Activated CD8-positive, alpha-beta memory T cell treated with anti-CD3 and anti-CD28 coated beads for 1 hour (primary cell): Measurements from ENCODE around the gene ANKMY2.
"Not testable (repeated sequence)": the region's sequence is repeated elsewhere in the genome, so short reads cannot be mapped to it uniquely, and the experiment has no call there.

Experiments used
- DNase-seq, 2 donors: peaks; one replicate each; pipeline ENCODE4 v3.0.0-alpha.2; 2020; ENCODE audit warnings: low read depth in 1 of 2; ENCODE audit errors: extremely low read depth in 1 of 2

Gene ANKMY2

DNA sequence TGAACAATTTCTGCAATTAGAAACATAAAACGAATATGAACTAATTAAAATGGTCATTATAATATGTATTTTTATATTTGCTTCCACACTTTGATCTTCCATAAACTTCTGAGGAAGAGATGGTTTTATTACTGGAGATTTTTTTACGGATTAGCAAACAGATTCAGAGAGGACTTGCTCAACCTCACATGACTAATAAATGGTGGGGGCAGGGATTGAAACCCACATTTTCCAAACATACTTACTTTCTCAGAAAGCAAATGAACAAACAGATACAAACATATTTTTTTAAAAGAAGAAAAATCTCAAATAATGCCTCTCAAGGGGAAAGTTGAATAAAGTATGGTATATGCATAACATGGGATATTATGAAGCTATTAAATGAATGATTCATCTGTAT is 18.3 kb downstream of the ANKMY2 start:
- no peak for DNase-seq

DNA sequence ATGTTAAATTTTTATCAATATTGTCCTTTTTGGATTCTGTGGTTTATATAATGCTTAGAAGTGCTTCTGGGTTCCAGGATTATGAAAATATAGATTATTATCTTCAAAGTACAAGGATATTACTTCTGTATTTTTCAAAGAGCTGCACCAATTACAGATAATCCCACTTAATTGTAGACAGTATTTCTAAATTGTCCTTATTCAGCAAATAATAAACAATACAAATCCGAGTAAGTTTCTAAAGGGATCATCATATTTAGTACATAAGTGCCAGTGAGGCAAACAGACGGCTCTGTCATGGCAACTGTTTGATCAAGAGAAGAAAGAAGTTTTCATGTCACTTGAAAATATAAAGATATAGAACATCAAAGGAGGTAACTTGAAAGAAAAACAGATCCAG is 19.2 kb downstream of the ANKMY2 start:
- no peak for DNase-seq

DNA sequence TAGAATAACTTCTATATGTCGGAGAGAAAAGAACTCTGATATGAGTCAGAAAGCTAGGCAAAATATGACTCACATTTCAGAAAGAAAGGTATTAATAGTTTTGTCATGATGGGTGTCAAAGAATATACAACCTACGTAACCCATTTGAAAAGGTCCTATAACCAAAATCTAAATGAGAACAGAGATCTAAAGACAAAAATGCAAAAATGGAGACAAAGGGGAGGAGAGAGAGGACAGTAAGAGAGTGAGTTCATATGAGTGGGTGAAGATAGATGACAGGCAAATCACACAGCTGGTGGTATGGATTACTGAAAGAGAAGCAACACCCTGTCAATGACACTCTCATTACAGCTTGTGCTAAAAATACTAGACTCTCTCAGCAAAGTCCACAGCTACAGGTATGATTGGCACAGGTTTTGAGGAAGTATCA is 25.6 kb downstream of the ANKMY2 start:
- no peak for DNase-seq

DNA sequence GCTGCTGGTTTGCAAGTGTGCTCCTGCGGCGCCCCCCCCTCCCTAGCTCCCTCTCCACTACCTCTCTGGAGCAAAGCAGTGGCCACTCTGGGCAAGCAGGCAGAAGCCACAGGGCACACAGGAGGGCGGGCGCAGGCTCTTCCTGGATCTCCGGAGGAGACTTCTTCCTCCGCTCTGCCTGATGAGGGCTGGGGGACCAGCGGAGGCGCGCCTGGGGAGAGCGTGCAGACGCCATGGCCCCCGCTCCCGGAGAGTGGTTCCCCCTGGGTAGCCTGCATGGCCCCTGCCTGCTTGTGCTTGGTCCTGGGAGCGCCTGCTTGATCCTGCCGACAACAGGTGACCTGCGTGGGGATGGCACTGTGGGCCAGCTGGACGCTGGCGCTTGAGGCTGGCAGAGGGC is 29.0 kb downstream of the ANKMY2 start:
- no peak for DNase-seq

DNA sequence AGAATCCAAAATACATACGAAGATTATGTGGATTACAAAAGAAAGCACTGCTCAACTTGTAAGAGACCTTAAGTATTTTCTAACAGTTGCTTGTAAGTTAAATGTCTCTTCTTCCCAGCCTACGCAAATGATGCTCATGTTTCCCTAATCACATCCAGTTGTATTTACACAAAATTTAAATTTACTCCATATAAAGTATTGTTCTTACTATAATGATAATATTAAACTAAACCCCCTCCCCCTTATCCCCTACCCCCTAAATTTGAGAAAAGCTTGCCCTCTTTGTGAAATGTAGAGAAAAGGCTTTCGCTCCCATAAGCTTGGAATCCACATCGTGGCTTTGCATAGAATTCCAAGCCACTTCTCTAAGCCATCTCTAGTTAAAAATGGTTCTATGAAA is 29.4 kb downstream of the ANKMY2 start:
- DNase-seq: no peak

DNA sequence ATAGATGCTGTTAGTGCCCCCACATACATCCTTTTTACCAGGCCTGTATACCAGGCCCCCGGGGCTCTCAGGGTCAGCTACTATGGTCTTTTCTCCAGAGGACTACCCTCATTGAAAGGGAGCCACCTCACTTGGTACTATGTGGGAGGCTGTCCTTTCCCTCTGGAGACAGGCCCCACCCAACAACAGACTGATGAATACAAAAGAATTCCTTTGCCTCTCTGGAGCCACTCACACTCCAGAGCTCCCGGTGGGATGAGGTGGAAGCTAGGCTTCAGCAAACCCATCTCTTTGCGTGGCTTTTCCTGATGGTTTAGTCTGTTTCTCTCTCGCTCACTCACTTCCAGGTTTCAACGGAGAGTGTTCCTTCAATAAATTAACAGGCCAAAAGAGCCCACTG is 30.3 kb downstream of the ANKMY2 start:
- no peak for DNase-seq

DNA sequence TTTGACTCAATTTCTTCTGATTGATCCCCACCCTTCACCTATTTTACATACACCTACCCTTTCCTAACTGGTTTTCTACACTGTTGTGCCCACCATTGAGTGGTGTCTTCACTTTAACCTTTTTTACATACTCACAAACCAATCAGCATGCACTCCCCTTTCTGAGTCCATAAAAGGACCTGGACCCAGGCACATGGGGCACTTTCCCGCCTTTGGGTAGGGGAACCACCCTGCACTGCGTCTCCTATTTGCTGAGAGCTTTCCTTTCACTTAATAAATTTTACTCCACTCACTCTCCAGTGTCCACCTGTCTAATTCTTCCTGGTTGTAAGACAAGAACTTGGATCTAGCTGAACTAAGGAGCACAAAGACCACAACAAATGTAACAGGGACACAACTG is 33.8 kb downstream of the ANKMY2 start:
- DNase-seq: no peak

DNA sequence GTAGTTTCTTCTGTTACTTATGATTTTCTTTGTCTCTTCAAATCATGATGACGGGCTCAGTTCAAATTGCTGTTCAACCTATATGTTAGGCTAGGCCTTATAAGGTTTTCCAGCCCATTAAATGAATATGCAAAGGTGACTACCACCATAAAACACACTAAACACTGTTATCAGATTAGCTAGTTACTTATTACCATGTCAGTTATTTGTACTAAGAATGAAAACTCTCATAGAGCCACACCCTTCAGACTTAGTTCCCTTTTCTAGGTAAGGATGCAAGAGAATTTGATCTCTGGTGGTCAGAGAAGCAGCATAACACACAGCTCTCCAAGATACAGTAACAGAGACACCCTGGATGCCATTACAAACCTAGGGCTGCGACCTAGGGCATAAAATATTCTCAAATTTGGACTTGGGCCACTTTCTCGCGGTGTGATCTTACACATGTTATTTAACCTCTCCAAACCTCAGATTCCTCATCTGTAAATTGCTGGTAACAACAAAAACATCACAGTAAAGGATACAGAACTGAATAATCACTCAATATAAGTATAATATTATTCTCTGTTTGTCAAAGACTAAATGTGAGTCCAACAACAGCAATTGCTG is 35.6 kb downstream of the ANKMY2 start:
- DNase-seq: no peak

DNA sequence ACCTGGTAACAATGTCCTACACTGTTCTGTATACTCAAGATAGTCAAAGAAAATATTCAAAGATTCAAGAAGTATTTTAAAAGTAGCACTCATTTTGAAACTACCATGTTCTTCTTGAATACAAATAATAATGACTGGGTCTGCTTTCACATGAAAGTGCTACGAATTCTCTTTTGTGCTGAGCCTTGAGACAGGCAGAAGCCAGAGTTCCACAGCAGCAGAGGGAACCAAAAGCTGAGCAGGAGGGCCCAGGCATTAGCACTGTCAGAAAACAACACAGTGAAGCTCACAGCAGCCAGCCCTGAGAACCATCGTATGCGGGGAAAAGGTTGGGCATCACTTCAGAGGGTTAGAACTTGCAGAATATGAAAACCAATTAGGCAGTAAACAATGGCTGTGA is 38.9 kb downstream of the ANKMY2 start:
- no peak for DNase-seq

DNA sequence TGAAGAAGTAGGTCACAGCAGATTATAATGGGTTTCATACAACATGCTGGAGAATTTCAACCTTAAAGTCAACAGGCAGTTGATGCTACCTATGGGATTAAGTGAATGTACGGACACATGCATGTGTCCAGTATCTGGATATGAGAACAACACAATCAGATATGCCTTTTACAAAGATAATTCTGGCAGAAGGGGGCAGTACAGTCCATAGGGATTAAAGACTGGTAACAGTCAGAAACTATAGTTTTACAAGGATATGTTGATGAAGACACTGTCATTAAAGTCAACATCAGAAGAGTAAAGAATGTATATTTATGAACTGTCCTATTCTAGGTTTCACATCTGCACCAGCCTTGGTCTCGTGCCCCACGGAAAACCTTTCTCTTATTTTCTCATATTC is 41.5 kb downstream of the ANKMY2 start:
- DNase-seq: no peak

DNA sequence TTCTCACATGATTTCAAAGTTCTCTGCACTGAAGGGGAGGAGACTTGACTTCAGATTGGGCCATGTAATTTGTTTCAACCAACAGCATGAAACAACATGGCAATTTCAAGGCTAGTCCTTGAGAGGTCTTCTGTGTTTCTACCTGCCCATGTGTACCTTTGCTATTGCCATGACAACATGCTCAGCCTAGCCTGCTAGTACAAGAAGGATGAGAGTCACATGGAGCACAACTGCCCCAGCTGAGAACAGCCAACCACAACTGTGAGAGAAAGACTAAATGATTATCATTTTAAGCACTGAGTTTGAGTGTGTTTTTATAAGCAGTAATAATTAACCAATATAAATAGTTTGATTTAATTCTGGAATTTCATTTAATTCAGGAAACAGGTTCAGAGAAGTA is 41.9 kb downstream of the ANKMY2 start:
- no peak for DNase-seq

DNA sequence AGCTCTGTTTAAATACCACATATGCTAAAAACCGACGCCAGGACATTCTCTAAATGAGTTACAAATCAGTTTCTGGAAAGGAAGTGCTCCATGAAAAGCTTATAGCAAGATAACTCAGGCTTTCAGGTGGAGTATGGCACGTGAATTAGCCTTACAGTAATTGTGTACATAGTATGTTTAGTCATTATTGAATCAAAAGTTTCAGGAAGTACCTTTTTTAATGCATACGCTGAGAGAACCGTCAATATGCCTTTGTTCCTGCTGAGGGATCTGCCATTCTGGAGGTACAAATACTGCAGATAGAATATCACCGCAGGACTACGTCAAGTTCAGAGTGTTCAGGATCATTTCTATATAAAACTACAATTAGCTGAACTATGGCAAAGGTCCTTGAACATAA is 45.7 kb downstream of the ANKMY2 start:
- no peak for DNase-seq

DNA sequence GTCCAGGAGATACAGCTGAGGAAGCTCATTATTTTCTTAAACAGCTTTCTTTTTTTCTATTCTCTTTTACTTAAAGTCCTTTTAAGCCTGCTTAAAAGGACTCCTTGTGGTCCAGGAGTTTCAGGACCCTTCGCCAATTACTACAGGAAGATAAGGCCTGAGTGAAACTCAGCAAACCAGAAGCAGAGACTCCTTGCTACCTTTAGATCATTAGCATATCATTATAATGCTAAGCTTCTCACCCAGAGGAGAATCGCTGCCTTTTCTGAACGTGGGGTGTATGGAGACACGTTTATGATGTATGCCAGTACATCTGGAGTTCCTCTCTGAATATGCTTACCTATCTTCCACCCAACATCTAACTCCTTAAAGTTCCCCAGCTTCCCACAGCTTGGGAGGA is 47.5 kb downstream of the ANKMY2 start:
- DNase-seq: no peak

DNA sequence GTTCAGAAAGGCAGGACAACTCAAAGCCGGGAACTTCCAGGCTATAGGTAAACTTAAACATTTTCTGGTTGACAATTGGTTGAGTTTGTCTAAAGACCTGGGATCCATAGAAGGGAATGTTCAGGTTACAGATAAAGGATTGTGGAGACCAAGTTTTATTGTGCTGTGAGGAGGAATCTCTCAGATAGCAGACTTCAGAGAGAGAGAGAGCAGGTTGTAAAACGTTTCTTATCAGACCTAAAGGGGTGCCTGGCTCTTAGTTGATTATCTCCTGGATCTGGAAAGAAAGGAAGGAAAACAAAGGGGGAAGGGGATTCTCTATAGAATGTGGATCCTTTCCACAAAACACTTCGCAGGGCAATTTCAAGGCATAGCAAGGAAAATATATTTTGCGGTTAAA is 50.0 kb downstream of the ANKMY2 start:
- not testable (repeated sequence) for DNase-seq

DNA sequence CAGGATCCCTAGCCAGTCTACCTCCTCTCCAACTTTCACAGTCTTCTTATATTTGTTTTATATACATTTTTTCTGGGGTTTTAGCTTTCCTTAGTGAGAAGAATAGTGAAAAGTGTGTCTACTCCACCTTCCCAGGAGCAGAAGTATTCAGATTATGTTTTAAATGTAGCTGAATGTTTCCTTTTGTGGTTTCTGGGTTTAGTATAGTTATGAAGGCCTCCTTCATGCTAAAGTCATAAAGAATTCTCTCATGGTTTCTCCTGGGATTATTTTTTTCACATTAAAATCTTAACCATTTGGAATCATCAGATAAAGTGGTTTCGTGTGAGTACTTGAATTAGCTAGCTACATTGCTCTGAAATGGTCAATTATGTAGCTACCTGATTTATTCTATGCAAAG is 50.9 kb downstream of the ANKMY2 start:
- DNase-seq: no peak

DNA sequence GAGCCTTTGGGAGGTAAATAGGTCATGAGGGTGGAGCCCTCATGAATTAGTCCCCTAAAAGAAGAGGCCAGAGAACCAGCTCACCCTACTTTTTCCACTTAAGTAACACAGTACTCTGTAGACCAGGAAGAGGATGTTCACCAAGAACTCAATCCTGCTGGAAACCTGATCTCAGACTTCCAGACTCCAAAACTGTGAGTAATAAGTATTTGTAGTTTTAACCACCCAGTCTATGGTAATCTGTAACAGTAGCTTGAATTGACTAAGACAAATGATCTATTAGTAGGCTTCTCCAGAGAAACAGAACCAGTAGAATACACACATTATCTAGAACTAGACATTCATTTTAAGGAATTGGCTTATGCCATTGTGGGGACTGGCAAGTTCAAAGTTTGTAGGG is 51.5 kb downstream of the ANKMY2 start:
- DNase-seq: no peak

DNA sequence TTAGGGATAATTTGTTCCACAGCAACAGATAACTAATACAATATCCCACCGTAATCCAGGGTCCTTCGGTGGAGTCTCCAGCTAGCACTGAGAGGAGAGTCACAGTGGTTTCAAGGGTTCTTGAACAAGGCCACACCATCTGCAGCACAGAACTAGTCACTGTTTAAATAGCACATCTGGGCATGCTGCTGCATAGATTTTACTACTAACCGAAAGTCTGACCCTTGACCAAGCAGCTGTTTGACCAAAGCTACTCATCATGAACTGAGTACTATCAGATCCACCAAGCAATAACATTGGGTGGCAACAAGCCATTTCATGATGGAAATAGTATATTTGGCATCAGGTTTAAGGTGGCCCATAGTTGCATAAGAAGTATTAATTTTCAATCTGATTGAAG is 53.2 kb downstream of the ANKMY2 start:
- no peak for DNase-seq

DNA sequence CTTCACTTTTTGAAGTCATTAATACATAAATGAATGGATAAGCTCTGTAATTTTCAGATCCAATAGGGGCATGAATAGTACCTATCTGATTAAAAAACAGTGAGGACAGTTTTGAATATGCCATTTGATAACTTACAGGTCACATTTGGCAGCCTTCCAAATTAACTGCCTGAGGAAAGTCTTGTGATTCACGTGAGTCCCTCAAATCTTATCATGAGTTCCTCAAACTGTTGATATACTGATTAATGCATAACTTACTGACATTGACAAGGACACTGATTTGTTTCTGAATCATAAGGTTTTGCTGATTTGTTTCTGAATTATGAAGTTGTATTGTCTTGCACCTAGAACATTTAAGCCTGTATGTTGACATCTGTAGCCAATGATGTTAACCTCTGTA is 55.1 kb downstream of the ANKMY2 start:
- no peak for DNase-seq

DNA sequence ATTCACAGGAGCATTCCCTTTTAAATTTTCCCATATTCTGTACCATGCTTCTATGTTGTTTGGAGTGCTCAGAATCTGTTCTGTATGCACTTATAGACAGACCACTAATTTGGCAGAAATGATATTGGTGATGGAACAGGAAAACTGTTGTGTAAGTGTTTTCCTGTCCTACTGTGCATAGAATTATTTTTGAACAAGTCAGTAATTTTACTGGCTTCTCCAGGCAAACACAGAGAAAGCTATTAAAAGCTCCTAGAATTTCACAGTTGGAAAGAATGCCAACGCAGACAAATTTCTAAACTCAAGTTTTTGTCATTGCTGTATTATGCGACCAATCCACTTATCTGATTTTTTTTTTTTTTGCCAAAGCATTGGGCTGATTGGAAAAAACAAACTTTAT is 55.7 kb downstream of the ANKMY2 start:
- DNase-seq: no peak

DNA sequence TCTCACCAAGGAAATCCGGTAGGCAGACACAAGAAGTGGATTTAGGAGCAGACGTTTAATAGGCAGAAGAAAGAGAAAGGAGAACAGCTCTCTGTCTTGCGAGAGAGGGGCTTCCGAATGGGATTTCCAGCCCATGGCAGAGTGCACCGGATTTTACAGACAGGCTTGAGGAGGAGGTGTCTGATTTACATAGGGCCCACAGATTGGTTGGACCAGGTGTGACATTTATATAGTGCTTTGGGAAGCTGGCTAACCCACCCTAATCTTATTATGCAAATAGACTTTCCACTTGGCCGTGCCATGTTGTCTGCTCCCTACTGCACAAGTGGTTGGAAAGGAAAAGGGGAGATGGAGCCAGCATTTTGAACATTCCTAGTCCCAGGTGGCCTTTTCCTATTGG is 57.8 kb downstream of the ANKMY2 start:
- DNase-seq: no peak

DNA sequence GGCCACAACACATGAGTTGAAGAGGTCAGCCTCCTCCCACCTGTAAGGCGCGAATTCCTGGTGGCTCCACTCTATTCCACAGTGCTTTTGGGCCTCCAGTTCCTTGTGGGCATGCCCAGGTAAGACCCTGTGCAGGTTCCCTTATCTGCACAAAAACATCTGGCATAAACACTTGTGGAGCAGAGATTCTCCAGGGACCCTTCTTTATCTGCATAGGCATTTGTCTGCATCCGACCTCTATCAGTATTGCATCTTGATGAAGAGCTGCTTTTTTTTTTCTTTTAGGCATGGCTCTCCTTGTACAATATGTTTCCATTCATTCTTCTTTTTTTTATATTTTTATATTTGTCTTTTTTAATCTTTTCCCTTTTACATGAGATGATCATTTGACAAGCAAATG is 58.4 kb downstream of the ANKMY2 start:
- no peak for DNase-seq

DNA sequence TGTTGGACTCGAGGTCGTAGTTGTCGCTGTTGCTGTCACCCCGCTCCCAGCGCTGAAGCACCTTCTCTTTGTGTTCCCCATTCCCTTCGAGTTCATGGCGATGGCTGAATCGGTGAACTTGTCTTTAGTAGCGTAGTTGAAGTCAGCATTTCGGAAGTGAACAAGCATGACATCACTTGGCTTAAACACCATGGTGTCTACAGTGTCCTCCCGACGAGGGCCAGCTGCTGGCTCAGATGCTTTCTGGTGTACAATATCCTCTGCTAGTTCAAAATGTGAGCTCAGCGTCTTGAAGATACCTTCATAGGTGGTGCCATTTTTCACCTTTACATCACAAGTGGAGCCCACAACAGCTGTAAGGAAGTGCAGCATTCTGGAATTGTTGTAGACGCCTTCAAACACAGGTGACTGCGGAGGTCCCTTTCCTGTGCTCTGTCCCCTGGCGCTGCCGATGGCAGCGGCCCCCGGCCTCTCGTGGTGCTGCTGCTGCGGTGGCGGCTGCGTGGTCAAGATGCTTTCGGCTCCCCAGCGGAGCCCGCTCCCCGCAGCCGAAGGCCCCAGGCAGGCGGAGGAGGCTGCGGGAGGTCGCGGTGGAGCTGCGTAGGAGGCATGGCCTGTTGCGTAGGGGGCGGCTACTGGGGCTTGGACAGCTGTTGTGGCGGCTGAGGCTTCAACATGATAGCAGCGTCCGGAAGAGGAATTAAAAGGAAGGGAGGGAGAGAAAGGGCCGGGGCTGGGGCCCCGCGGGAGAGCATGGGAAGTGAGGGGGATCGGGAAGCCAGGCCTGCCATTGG is 59.3 kb downstream of the ANKMY2 start:
- no peak for DNase-seq

DNA sequence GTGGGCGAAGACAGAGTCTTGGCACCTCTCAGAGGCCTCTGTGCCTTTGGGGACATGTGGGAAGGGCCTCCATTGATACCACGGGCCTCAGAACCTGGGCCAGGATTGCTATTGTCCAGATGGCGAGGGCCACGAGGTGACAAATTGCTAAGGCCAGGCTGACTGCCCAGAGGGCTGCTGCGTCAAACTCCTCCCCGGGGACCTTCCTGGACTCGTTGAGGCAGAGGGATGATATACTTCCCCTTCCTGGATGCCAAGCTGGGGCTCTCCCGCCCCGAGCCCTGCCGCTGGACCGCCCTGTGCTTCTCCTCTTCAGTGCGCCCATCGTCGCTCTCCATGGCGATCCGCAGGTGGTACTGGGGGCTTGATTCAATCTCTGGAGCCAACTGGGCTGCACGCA is 60.0 kb downstream of the ANKMY2 start:
- no peak for DNase-seq
